Activated CD4-positive, alpha-beta memory T cell treated with anti-CD3 and anti-CD28 coated beads for 36 hours (primary cell): ENCODE measurements around the gene ST6GALNAC3. TPM values are rescaled to one million over a fixed set of nuclear protein-coding genes. Genes with fewer than 3 reads are reported as not detected.
"Not testable (repeated sequence)": the region's sequence is repeated elsewhere in the genome, so short reads cannot be mapped to it uniquely, and the experiment has no call there.

ENCODE experiments used
- CTCF ChIA-PET: fragments of 350-600 bp; sonication (Branson Sonifier 250); formaldehyde crosslinking; loops from one replicate; lab custom pipeline; 2021; ENCODE audit warnings: antibody characterized with exemption, inconsistent platforms; lab: Charles Lee
- POLR2A ChIA-PET: fragments of 350-600 bp; sonication (Branson Sonifier 250); formaldehyde crosslinking; loops from one replicate; lab custom pipeline; 2021; ENCODE audit warnings: antibody characterized with exemption; lab: Charles Lee
- DNase-seq: peaks from one replicate; pipeline ENCODE4 v3.0.0-alpha.2; 2020
- H3K27ac Mint-ChIP-seq: one replicate; pipeline ENCODE4 v1.8.0; 2021; ENCODE audit warnings: mixed read lengths
- H3K27me3 Mint-ChIP-seq: one replicate; pipeline ENCODE4 v1.8.0; 2021; ENCODE audit warnings: mixed read lengths
- H3K36me3 Mint-ChIP-seq: one replicate; pipeline ENCODE4 v1.8.0; 2021; ENCODE audit warnings: mixed read lengths
- H3K4me1 Mint-ChIP-seq: one replicate; pipeline ENCODE4 v1.8.0; 2021; ENCODE audit warnings: low read depth, mixed read lengths
- H3K4me3 Mint-ChIP-seq: one replicate; pipeline ENCODE4 v1.8.0; 2021; ENCODE audit warnings: mild to moderate bottlenecking, mixed read lengths
- H3K9me3 Mint-ChIP-seq: one replicate; pipeline ENCODE4 v1.8.0; 2021; ENCODE audit warnings: mixed read lengths
- intact Hi-C: fragments of 100-400 bp; cut with micrococcal nuclease; formaldehyde crosslinking; loops from one replicate; pipeline ENCODE4 v1.15.1; 2023
- total RNA-seq, 2 experiments: library from RNA; stranded (reverse); gene quantifications; one replicate each; pipeline ENCODE4 v1.2.3, GENCODE V29; 2021

The ST6GALNAC3 gene
- total RNA-seq, 2 experiments from 2014 or later = 0.26 to 0.41 TPM

GRCh38 chr1:76113446-76113845 lies 38.9 kb downstream of the ST6GALNAC3 start:
- ChIA-PET POLR2A (no interaction called here), CTCF (no interaction called here)

GRCh38 chr1:76115171-76115570 lies 40.6 kb downstream of the ST6GALNAC3 start:
- H3K9me3 Mint-ChIP-seq = no peaks in the 10 kb centered on the region
- CTCF ChIA-PET = no interaction called here

More at GRCh38 chr1:76113446-76113845, 38.9 kb downstream of the ST6GALNAC3 start:
- H3K4me3 Mint-ChIP-seq = no peak overlapping the region
- no peaks in the 10 kb centered on the region for H3K36me3 Mint-ChIP-seq
- intact Hi-C loops = no loop called here
- no peaks in the 10 kb centered on the region for H3K9me3 Mint-ChIP-seq
- DNase-seq = no peak
- peaks cover 2% of the 10 kb centered on the region for H3K27me3 Mint-ChIP-seq
- no peak overlapping the region for H3K27ac Mint-ChIP-seq
- no peaks in the 10 kb centered on the region for H3K4me1 Mint-ChIP-seq

GRCh38 chr1:76121850-76122249 lies 47.3 kb downstream of the ST6GALNAC3 start:
- H3K27ac Mint-ChIP-seq = no peak overlapping the region
- no peaks in the 10 kb centered on the region for H3K9me3 Mint-ChIP-seq
- POLR2A ChIA-PET = no interaction called here
- intact Hi-C loops = no loop called here
- no peaks in the 10 kb centered on the region for H3K27me3 Mint-ChIP-seq
- H3K36me3 Mint-ChIP-seq = no peaks in the 10 kb centered on the region
- CTCF ChIA-PET = no interaction called here
- no peak overlapping the region for H3K4me3 Mint-ChIP-seq
- no peaks in the 10 kb centered on the region for H3K4me1 Mint-ChIP-seq
- DNase-seq = no peak

More at GRCh38 chr1:76115171-76115570, 40.6 kb downstream of the ST6GALNAC3 start:
- POLR2A ChIA-PET = no interaction called here
- no peaks in the 10 kb centered on the region for H3K36me3 Mint-ChIP-seq
- intact Hi-C loops = no loop called here
- no peak overlapping the region for H3K27ac Mint-ChIP-seq
- H3K27me3 Mint-ChIP-seq = no peaks in the 10 kb centered on the region
- no peaks in the 10 kb centered on the region for H3K4me1 Mint-ChIP-seq
- DNase-seq = no peak
- no peak overlapping the region for H3K4me3 Mint-ChIP-seq

GRCh38 chr1:76122271-76122670 lies 47.7 kb downstream of the ST6GALNAC3 start:
- no peaks in the 10 kb centered on the region for H3K4me1 Mint-ChIP-seq
- ChIA-PET POLR2A (no interaction called here), CTCF (no interaction called here)
- H3K27me3 Mint-ChIP-seq = no peaks in the 10 kb centered on the region
- H3K9me3 Mint-ChIP-seq = no peaks in the 10 kb centered on the region
- H3K27ac Mint-ChIP-seq = no peak overlapping the region
- no peak for DNase-seq
- no peaks in the 10 kb centered on the region for H3K36me3 Mint-ChIP-seq
- H3K4me3 Mint-ChIP-seq = no peak overlapping the region
- intact Hi-C loops = no loop called here

GRCh38 chr1:76123411-76124064 lies 49.0 kb downstream of the ST6GALNAC3 start:
- H3K4me3 Mint-ChIP-seq, POLR2A ChIA-PET, H3K27me3 Mint-ChIP-seq, CTCF ChIA-PET, H3K9me3 Mint-ChIP-seq, H3K27ac Mint-ChIP-seq, DNase-seq, H3K36me3 Mint-ChIP-seq, H3K4me1 Mint-ChIP-seq, intact Hi-C loops: not testable (repeated sequence)

- ChIA-PET POLR2A (no interaction called here), CTCF (no interaction called here)
- Mint-ChIP-seq H3K4me1 (no peaks in the 10 kb centered on the region), H3K27me3 (no peaks in the 10 kb centered on the region), H3K27ac (no peak overlapping the region), H3K4me3 (no peak overlapping the region), H3K36me3 (no peaks in the 10 kb centered on the region), H3K9me3 (no peaks in the 10 kb centered on the region)
- no peak for DNase-seq
- intact Hi-C loops = no loop called here
Observed at GRCh38 chr1:76124196-76124595, 49.6 kb downstream of the ST6GALNAC3 start.

- ChIA-PET POLR2A (no interaction called here), CTCF (no interaction called here)
- Mint-ChIP-seq H3K36me3 (no peaks in the 10 kb centered on the region), H3K4me1 (no peaks in the 10 kb centered on the region), H3K4me3 (no peak overlapping the region), H3K27me3 (no peaks in the 10 kb centered on the region), H3K27ac (no peak overlapping the region), H3K9me3 (no peaks in the 10 kb centered on the region)
- intact Hi-C loops = no loop called here
- DNase-seq = no peak
Observed at GRCh38 chr1:76125473-76126219, 51.1 kb downstream of the ST6GALNAC3 start.

GRCh38 chr1:76128096-76128495 lies 53.5 kb downstream of the ST6GALNAC3 start:
- Mint-ChIP-seq H3K36me3 (no peaks in the 10 kb centered on the region), H3K4me3 (no peak overlapping the region), H3K4me1 (no peaks in the 10 kb centered on the region), H3K27me3 (no peaks in the 10 kb centered on the region), H3K9me3 (no peaks in the 10 kb centered on the region), H3K27ac (no peak overlapping the region)
- CTCF ChIA-PET = no interaction called here
- intact Hi-C loops = no loop called here
- DNase-seq = no peak
- POLR2A ChIA-PET = no interaction called here

- no peaks in the 10 kb centered on the region for H3K9me3 Mint-ChIP-seq
- no peak for DNase-seq
- H3K36me3 Mint-ChIP-seq = no peaks in the 10 kb centered on the region
- H3K4me1 Mint-ChIP-seq = no peaks in the 10 kb centered on the region
- no peak overlapping the region for H3K27ac Mint-ChIP-seq
- ChIA-PET CTCF (no interaction called here), POLR2A (no interaction called here)
- intact Hi-C loops = no loop called here
- H3K27me3 Mint-ChIP-seq = no peaks in the 10 kb centered on the region
- no peak overlapping the region for H3K4me3 Mint-ChIP-seq
Observed at GRCh38 chr1:76129731-76130130, 55.2 kb downstream of the ST6GALNAC3 start.

- H3K4me1 Mint-ChIP-seq = no peaks in the 10 kb centered on the region
- intact Hi-C loops = no loop called here
- no peak for DNase-seq
- no peak overlapping the region for H3K4me3 Mint-ChIP-seq
- no peaks in the 10 kb centered on the region for H3K36me3 Mint-ChIP-seq
- no peaks in the 10 kb centered on the region for H3K27me3 Mint-ChIP-seq
- H3K9me3 Mint-ChIP-seq = no peaks in the 10 kb centered on the region
- ChIA-PET POLR2A (no interaction called here), CTCF (no interaction called here)
- H3K27ac Mint-ChIP-seq = no peak overlapping the region
Observed at GRCh38 chr1:76130992-76131391, 56.4 kb downstream of the ST6GALNAC3 start.

- CTCF ChIA-PET = no interaction called here
- intact Hi-C loops = no loop called here
- POLR2A ChIA-PET = no interaction called here
- DNase-seq = no peak
- Mint-ChIP-seq H3K4me3 (no peak overlapping the region), H3K36me3 (no peaks in the 10 kb centered on the region), H3K9me3 (no peaks in the 10 kb centered on the region), H3K4me1 (no peaks in the 10 kb centered on the region), H3K27ac (no peak overlapping the region), H3K27me3 (no peaks in the 10 kb centered on the region)
Observed at GRCh38 chr1:76133977-76134376, 59.4 kb downstream of the ST6GALNAC3 start.

- intact Hi-C loops = no loop called here
- no peaks in the 10 kb centered on the region for H3K4me1 Mint-ChIP-seq
- CTCF ChIA-PET = no interaction called here
- H3K4me3 Mint-ChIP-seq = no peak overlapping the region
- DNase-seq = no peak
- POLR2A ChIA-PET = no interaction called here
- H3K36me3 Mint-ChIP-seq = no peaks in the 10 kb centered on the region
- H3K27ac Mint-ChIP-seq = no peak overlapping the region
- H3K9me3 Mint-ChIP-seq = no peaks in the 10 kb centered on the region
- H3K27me3 Mint-ChIP-seq = no peaks in the 10 kb centered on the region
Observed at GRCh38 chr1:76135835-76136234, 61.3 kb downstream of the ST6GALNAC3 start.

- POLR2A ChIA-PET = no interaction called here
- intact Hi-C loops = no loop called here
- H3K4me1 Mint-ChIP-seq = no peaks in the 10 kb centered on the region
- H3K9me3 Mint-ChIP-seq = no peaks in the 10 kb centered on the region
- DNase-seq = no peak
- no peaks in the 10 kb centered on the region for H3K36me3 Mint-ChIP-seq
- H3K4me3 Mint-ChIP-seq = no peak overlapping the region
- CTCF ChIA-PET = no interaction called here
- no peak overlapping the region for H3K27ac Mint-ChIP-seq
- H3K27me3 Mint-ChIP-seq = no peaks in the 10 kb centered on the region
Observed at GRCh38 chr1:76136894-76137293, 62.3 kb downstream of the ST6GALNAC3 start.
